SW 1271 (cell line): ENCODE results near the gene RBM47.
"Not testable (repeated sequence)": the region's sequence is repeated elsewhere in the genome, so short reads cannot be mapped to it uniquely, and the experiment has no call there.

ENCODE experiments used
- DNase-seq, 2 experiments: peaks; one replicate each; lab custom pipeline; 2025; lab: John Stamatoyannopoulos, UW

RBM47 gene

DNA sequence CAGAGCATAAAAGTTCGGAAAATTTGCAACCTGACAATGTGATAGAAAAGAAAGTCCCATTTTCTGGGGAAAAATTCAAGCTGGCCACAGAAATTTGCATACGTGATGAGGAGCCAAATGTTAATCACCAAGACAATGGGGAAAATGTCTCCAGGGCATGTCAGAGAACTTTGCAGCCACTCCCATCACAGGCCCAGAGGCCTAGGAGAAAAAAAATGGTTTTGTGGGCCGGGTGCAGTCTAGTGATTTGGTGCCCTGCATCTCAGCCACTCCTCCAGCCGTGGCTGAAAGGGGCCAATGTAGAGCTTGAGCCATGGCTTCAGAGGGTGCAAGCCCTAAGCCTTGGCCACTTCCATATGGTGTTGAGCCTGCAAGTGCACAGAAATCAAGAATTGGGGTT is 223.3 kb downstream of the RBM47 start:
- DNase-seq, result no peak

DNA sequence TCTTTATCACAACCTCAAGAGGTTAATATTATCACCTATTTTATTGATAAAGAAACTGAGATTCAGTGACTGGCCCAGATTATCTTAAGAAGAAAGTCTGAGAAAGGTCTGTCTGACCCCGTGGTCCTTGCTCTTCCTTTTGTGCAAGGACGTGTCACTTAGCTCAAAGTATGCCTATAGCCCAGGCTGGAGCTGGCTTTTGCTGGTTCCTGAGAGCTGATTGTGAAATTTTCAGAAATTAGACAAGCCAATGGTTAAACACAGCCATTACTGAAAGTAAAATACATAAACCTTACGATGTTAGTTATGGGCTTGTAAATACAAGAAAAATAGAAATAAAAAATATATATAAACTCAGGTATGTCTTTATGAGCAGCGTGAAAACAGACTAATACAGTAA is 224.5 kb downstream of the RBM47 start:
- DNase-seq, result no peak

DNA sequence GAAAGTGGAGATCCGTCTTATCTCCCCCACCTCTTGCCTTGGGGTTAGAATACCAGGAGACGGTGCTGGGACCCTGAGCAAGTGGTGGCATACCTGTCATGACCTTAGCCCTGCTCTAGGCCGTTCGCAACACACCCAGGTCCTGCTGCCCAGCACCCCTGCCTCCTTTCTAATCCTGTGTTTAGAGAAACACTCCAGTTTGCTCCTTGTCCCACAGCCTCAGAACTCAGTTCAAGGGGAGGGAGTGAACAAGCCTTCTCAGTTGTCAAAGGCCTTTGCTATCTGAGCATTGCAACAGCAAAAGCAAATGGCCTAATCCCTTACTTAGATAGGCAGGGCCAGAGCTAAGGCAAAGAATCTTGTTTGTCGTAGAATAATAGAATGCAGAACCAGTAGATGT is 226.6 kb downstream of the RBM47 start:
- no peak for DNase-seq

- DNase-seq, result no peak
These were observed 227.1 kb downstream of the RBM47 start for GRCh38 chr4:40402556-40402955.

DNA sequence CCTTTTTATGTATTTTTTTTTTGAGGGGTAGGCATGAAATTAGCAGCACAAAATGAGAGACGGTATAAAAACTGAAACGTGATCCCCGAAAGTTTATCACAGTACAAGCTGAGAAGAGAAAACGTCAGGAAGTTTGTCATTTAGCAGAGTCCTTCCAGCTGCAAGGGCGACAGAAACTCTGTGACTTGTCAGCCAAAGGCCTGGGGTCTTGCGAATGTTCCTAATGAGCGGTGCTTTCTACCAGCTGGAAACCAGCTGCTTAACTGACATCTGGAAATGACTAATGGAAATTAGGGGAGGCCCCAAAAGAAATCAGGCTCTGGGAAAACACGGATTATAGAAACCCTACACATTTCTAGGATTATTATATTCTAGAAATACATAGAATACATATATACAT is 228.0 kb downstream of the RBM47 start:
- DNase-seq, result no peak

- no peak for DNase-seq
These were observed 228.6 kb downstream of the RBM47 start for GRCh38 chr4:40401096-40401495.

- no peak for DNase-seq
These were observed 230.1 kb downstream of the RBM47 start for GRCh38 chr4:40399578-40399977.

DNA sequence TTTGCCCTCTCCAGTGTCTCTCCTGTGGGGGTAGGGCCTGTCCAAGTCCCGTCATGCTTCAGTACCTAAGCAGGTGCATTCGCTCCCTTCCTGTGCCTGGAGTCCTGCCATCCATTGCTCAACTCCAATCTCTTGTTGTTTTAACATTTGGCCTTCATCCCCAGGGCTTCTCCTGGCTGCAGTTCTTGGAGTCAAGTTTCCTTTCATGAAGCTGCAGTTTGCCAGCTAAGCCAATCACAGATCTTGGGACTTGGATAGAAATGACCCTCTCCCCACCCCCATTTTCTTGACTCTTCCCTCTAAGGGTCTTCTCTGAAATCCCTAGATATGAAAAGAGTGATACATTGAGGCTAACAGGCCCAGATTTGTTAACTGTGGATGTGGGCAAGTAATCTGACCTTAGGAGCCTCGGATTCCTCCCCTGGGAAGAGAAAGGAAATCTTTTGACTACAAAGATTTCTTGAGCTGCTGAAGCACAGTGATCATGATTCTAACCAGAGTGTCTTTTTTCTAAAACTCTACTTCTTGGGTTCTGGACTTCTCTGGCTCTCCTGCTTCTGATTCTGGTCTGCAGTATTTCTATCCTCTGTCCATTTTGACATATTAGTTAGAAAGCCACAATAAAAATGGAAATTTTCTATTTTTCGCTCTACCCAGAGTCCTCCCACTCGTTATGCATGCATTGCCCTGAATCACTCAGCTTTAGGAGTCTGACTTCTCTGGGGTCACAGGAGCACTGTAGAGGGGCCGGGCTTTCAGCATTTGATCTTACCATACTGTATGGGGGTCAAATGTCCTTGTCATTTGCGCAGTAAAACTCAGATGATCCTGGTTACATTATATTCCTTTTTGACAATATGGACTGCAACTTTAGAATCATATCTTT is 233.5 kb downstream of the RBM47 start:
- DNase-seq, result no peak

DNA sequence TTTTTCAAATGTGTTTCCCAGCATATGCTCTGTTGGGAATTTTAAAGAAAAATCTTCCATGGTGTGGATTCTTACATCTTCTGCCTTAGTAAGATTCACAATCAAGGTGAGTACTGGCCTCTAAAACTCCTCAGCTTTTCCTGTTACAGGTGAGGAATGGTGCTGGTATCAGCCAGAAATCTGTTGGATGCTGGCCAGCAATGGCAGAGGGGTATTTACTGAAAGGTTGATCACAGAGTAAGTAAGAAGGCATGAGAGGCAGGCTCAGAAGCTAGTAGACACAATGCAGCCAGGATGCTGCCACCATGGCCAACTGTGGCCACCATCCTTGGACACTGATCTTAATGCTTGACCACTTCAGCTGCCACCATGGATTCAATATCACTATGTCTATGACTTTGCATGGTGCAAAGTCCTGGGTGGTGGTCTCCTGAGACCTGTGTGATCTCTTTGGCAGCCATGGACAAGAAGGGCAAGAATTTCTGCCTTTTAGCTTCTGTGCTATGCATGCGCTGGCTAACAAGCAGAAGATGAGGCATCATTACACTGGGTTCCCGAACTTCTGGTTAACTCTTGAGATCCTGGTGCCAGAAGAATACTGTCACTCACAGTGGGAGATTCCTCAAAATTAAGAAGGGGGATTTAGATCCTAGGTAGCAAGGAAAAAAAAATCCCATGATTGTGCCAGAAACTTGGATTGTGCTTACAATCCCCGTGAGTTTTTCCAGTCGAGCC is 234.3 kb downstream of the RBM47 start:
- no peak for DNase-seq

DNA sequence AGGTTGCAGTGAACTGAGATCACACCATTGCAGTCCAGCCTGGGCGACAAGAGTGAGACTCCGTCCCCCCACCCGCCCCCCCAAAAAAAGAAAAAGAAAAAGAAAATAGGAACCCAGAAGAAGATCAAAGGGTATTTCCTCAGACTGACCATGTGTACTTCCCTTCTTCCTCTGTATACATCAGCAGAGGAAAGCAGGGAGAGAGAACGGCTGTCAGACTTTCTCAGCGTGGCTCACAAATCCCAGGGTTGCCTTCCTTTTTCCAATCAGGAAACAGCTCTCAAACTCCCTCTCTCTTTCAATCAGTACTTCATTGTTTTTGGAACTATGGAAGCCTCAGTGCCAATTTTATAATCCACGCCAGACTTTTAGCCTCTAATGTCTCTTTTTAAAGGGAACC is 235.4 kb downstream of the RBM47 start:
- DNase-seq, result no peak

- not testable (repeated sequence) for DNase-seq
These were observed 237.4 kb downstream of the RBM47 start for GRCh38 chr4:40392241-40392640.

DNA sequence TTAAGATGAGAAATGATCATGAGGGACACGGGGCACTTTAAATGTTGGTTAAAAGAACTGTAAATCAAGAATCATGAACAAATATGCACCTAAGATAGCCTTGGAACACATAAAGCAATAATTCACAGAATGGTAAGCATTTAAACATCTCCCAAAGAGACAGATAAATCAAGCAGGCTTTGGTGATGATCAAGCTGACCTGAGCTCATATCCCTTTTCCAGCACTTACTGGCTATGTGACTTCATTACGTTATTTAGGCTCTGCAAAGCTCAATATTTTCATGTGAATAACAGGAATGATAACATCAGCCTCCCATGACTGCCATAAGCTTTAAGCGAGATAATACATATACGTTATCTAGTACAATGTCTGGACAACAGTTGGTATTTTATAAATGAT is 239.7 kb downstream of the RBM47 start:
- no peak for DNase-seq

DNA sequence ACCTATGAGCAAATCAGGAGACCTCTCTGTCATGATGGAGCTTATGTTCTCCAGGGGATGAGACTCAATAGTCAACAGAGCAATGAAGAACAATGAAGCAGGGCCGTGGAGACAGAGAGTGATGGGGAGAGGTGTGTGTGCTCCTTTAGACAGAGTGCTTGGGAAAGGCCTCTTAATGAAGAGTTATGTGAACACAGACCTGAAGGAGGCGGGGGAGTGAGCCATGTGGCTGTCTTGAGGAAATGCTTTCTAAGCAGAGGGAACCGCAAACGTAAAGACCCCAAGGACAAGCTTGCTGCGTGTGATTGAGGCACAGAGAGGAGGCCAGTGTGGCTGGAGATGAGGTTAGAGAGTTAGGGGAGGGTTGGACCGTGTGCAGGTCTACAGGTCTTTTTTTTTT is 241.4 kb downstream of the RBM47 start:
- no peak for DNase-seq

DNA sequence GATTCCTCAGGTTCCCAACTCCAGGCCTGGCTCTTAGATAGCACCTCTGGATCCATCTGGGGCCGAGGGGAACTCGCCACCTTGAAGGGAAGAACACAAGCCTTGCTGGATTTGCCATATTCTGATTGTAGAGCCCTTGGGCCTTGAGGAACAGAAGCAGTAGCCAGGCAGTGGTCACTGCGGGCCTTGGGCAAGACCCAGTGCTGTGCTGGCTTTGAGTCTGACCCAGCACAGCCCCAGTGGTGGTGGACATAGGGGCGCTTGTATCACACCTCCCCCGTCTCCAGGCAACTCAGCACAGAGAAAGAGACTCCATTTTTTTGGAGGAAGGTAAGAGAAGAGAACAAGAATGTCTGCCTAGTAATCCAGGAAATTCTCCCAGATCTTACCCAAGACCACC is 249.0 kb downstream of the RBM47 start:
- DNase-seq, result no peak

GRCh38 chr4:40379248-40379647 is 250.4 kb downstream of the RBM47 start:
- no peak for DNase-seq

DNA sequence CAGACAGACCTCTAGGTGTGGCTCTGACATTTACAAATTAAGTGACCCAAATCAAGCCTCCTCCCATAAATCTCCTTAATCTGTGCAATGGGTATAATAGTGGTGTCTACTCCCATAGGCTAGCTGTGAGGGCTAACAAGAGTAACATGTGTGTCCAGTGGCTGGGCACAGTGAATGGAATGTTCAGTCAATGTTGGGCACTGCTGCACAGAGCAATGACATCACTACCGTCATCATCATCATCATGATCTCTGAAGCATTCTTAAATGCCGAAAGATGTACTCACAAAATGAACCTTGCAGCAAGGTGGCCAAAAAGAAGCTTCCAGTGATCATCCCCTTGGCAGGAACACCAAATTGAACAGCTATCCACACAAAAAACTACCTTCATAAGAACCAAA is 251.0 kb downstream of the RBM47 start:
- no peak for DNase-seq

GRCh38 chr4:40377512-40378365 is 251.9 kb downstream of the RBM47 start:
- DNase-seq, result no peak

DNA sequence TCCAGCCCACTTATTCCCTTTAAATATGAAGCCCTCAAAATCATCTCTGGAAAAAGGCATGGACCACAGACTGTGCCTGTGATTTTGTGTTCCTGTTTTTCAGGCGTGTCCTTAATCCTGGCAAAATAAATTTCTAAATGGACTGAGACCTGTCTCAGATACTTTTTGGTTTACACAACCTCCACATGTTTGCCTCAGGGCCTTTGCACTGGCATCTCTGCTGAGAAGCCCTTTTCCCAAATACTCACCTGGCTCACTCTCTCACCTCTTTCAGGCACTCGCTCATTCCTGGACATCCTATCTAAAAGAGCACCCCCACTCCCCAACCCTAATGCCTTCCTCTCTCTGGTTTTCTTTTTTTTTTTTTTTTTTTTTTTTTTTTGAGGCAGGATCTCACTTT is 254.0 kb downstream of the RBM47 start:
- no peak for DNase-seq

DNA sequence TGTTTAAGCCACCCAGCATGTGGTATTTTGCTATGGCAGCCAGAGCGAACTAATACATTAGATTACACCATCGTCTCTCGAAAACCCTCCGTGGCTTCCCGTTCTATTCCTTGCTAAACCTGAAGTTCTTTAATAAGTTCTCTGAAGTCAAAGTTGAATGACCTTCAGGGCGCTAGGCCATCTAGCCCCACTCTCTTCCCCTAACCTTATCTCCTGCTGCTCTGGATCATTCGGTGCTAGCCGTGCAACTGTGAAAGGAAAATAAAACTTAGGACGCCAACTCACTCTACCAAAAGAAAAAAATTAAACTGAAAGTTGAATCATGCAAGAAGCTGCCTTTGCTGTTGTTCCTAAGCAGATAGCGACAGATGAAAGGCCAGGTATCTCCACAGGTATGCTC is 254.6 kb downstream of the RBM47 start:
- no peak for DNase-seq

- no peak for DNase-seq
These were observed 256.0 kb downstream of the RBM47 start for GRCh38 chr4:40373636-40374035.
